H1 (cell line): ENCODE data around the gene BCO1. TPM values are rescaled to one million over a fixed set of nuclear protein-coding genes. Genes with fewer than 3 reads are reported as not detected.

Experiments
- BACH1 ChIP-seq: IDR thresholded peaks from 2 replicates; pipeline ENCODE4 v1.6.1; 2012; ENCODE audit warnings: low read length, improper control_type of control experiment
- BRCA1 ChIP-seq: IDR thresholded peaks from 2 replicates; pipeline ENCODE4 v1.6.1; 2012; ENCODE audit warnings: low read depth, low read length, improper control_type of control experiment
- CHD7 ChIP-seq: fragments of 300-600 bp; sonication (generic); IDR thresholded peaks from 2 replicates; pipeline ENCODE4 v1.7.1; 2012; ENCODE audit warnings: low read length, moderate library complexity, mild to moderate bottlenecking, inconsistent platforms; ENCODE audit not compliant: insufficient replicate concordance
- CTCF ChIP-seq, 3 experiments: IDR thresholded peaks; 1 replicate in 2 of 3; 2 replicates in 1 of 3; pipeline versions ENCODE4 v1.5.1 to v1.6.1; 2011; ENCODE audit warnings: low read length in 3 of 3, mild to moderate bottlenecking in 3 of 3, inconsistent platforms in 2 of 3, low read depth in 1 of 3, moderate library complexity in 1 of 3; ENCODE audit not compliant: insufficient read depth in 1 of 3; ENCODE audit errors: control extremely low read depth in 1 of 3
- HDAC2 ChIP-seq, 2 experiments: fragments of 300-600 bp in 1 of 2; sonication (generic) in 1 of 2; IDR thresholded peaks; 2 replicates each; pipeline ENCODE4 v1.6.1; 2011 to 2012; ENCODE audit warnings: low read depth in 2 of 2, low read length in 2 of 2, mild to moderate bottlenecking in 2 of 2, moderate library complexity in 2 of 2, borderline replicate concordance in 1 of 2, inconsistent platforms in 1 of 2
- NRF1 ChIP-seq: IDR thresholded peaks from 2 replicates; pipeline ENCODE4 v1.6.1; 2011; ENCODE audit warnings: mild to moderate bottlenecking, low read depth, low read length, improper control_type of control experiment
- SIRT6 ChIP-seq: IDR thresholded peaks from one replicate; pipeline ENCODE4 v1.7.1; 2012; ENCODE audit warnings: low read length, inconsistent platforms
- polyA plus RNA-seq, 7 experiments: library from polyadenylated mRNA; depleted of rRNA in 3 of 7; stranded (reverse) in 5 of 7; unstranded in 2 of 7; fragments of >200 nt in 5 of 7; fragments of 200-250 nt in 2 of 7; gene quantifications; 1 replicate in 5 of 7; 2 replicates in 1 of 7; 4 replicates in 1 of 7; pipeline versions ENCODE4 v1.2.1 to v1.2.3, GENCODE V29; 2011 to 2013; ENCODE audit warnings: missing spikeins in 2 of 7, mixed read lengths in 2 of 7
- total RNA-seq: library from RNA; stranded (reverse); fragmentation: NEBNext Ultra II Directional; extraction: Animal tissue kit (Norgen Biotek cat#: 25700); gene quantifications from 2 replicates; pipeline ENCODE4 v1.2.1, GENCODE V29; 2021

The BCO1 gene
- total and polyA plus RNA-seq, 2 of the 8 experiments (the other 6 are each of a cell fraction or from before 2014, with no cell fraction given): 0.21 TPM; not detected in 1

- TF ChIP-seq BRCA1: no peak
- no peak for TF ChIP-seq BACH1
- TF ChIP-seq CTCF (IDR thresholded peaks at IDR 0.05; ENCODE audit: control extremely low read depth in 1 of 3, insufficient read depth in 1 of 3, low read depth in 1 of 3, low read length in 3 of 3): no peak
- TF ChIP-seq SIRT6: no peak
- no peak for TF ChIP-seq HDAC2 (IDR thresholded peaks at IDR 0.05; ENCODE audit: borderline replicate concordance in 1 of 2, low read depth in 2 of 2, low read length in 2 of 2)
- no peak for TF ChIP-seq CHD7
- TF ChIP-seq NRF1: no peak
Observed at GRCh38 chr16:81264386-81264785, 25.9 kb downstream of the BCO1 start (continued).
